Measurements from ENCODE around the gene NKX2-3. TPM values are rescaled to one million over a fixed set of nuclear protein-coding genes. Genes with fewer than 3 reads are reported as not detected.

NKX2-3 gene
- total and polyA plus RNA-seq, 4 donors = not detected

- H3K4me3 ChIP-seq = no peak overlapping the region
- no peaks in the 10 kb centered on the region for H3K9me3 ChIP-seq (ENCODE audit: control insufficient read depth in 4 of 4, insufficient read depth in 3 of 4, low read length in 3 of 4)
- ATAC-seq (ENCODE audit: insufficient read depth, low FRiP score) (no peak), DNase-seq (peak in 1 of 3 donors; percentile 23)
- TF ChIP-seq, protein P1, sequence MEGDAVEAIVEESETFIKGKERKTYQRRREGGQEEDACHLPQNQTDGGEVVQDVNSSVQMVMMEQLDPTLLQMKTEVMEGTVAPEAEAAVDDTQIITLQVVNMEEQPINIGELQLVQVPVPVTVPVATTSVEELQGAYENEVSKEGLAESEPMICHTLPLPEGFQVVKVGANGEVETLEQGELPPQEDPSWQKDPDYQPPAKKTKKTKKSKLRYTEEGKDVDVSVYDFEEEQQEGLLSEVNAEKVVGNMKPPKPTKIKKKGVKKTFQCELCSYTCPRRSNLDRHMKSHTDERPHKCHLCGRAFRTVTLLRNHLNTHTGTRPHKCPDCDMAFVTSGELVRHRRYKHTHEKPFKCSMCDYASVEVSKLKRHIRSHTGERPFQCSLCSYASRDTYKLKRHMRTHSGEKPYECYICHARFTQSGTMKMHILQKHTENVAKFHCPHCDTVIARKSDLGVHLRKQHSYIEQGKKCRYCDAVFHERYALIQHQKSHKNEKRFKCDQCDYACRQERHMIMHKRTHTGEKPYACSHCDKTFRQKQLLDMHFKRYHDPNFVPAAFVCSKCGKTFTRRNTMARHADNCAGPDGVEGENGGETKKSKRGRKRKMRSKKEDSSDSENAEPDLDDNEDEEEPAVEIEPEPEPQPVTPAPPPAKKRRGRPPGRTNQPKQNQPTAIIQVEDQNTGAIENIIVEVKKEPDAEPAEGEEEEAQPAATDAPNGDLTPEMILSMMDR (IDR thresholded peaks at IDR 0.05; ENCODE audit: control extremely low read depth, extremely low read depth) = no peak
- WGBS, 2 donors = 56 to 76% methylated on average over 5 of the region's 5 CpGs
- H3K27me3 ChIP-seq (ENCODE audit: control insufficient read depth in 3 of 3, insufficient read depth in 3 of 3, low read length in 2 of 3) = peaks cover 0 to 3% (median 0%) of the 10 kb centered on the region in 3 donors
- no peak overlapping the region for H3K27ac ChIP-seq (ENCODE audit: low read depth in 1 of 2, low read length in 1 of 2)
- H3K36me3 ChIP-seq (ENCODE audit: control insufficient read depth in 4 of 4, insufficient read depth in 4 of 4, low read length in 4 of 4) = no peaks in the 10 kb centered on the region
- H3K4me1 ChIP-seq (ENCODE audit: control insufficient read depth in 5 of 5, insufficient read depth in 5 of 5, low read length in 5 of 5) = no peaks in the 10 kb centered on the region
- H3K9ac ChIP-seq (ENCODE audit: insufficient read depth in 1 of 2, low read length in 2 of 2) = no peak overlapping the region
These were observed 41.0 kb downstream of the NKX2-3 start for GRCh38 chr10:99573790-99574189.

DNA sequence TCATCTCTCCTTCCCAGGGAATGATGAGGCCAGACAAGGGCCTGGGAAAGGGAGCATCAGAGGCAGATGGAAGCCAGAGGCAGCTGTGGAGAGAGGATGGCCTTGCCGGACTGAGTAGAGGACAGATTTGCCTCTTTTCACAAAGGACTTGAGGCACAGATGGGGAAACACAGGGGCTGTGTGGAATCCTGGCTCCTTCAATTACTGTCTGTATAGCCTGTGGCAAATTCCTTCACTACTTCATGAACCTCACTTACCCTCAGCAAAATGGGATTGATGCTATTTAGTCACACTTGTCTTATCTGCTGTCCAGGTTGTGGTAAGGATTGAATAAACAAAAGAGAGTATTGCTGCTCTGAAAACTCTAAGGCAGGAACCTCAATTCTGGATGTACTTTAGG lies 47.2 kb downstream of the NKX2-3 start:
- WGBS, 2 donors = 79 to 100% methylated on average over 1 of the region's 1 CpG
- no peaks in the 10 kb centered on the region for H3K36me3 ChIP-seq (ENCODE audit: control insufficient read depth in 4 of 4, insufficient read depth in 4 of 4, low read length in 4 of 4)
- no peak overlapping the region for H3K4me3 ChIP-seq
- no peaks in the 10 kb centered on the region for H3K27me3 ChIP-seq (ENCODE audit: control insufficient read depth in 3 of 3, insufficient read depth in 3 of 3, low read length in 2 of 3)
- DNase-seq = no peak
- H3K4me1 ChIP-seq (ENCODE audit: control insufficient read depth in 5 of 5, insufficient read depth in 5 of 5, low read length in 5 of 5) = no peaks in the 10 kb centered on the region
- ATAC-seq (ENCODE audit: insufficient read depth, low FRiP score) = no peak
- TF ChIP-seq, protein P1 (IDR thresholded peaks at IDR 0.05; ENCODE audit: control extremely low read depth, extremely low read depth) = no peak
- H3K9ac ChIP-seq (ENCODE audit: insufficient read depth in 1 of 2, low read length in 2 of 2) = no peak overlapping the region
- no peaks in the 10 kb centered on the region for H3K9me3 ChIP-seq (ENCODE audit: control insufficient read depth in 4 of 4, insufficient read depth in 3 of 4, low read length in 3 of 4)
- no peak overlapping the region for H3K27ac ChIP-seq (ENCODE audit: low read depth in 1 of 2, low read length in 1 of 2)

DNA sequence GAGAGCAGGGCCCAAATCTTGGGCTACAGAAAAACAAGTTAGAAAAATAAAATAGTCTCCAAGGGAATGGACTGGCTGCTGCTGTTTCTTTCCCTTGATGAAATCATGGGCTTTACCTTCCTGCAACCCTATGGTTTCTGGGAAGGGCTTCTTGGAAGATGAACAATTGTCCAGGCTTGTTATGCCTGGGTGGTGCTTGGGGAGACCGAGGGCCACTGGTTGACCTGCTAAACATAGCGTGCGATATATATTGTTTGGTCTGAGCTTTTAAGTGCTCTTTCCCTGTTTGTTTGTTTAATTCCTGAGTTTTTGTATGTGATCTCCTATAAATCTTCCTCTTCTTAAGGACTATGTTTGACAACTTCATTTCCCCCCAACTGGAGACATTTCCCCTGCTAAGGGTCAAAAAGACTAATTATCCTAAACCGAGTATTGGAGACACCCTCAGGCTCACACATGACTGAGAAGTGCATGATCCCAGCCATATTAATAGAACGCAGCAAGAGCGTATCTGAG lies 49.6 kb downstream of the NKX2-3 start:
- ATAC-seq (ENCODE audit: insufficient read depth, low FRiP score) (no peak), DNase-seq (peak in 1 of 3 donors; percentile 6)
- Histone ChIP-seq H3K4me3 (no peak overlapping the region), H3K27ac (ENCODE audit: low read depth in 1 of 2, low read length in 1 of 2) (no peak overlapping the region), H3K9ac (ENCODE audit: insufficient read depth in 1 of 2, low read length in 2 of 2) (no peak overlapping the region), H3K36me3 (ENCODE audit: control insufficient read depth in 4 of 4, insufficient read depth in 4 of 4, low read length in 4 of 4) (no peaks in the 10 kb centered on the region), H3K9me3 (ENCODE audit: control insufficient read depth in 4 of 4, insufficient read depth in 3 of 4, low read length in 3 of 4) (no peaks in the 10 kb centered on the region), H3K4me1 (ENCODE audit: control insufficient read depth in 5 of 5, insufficient read depth in 5 of 5, low read length in 5 of 5) (no peaks in the 10 kb centered on the region), H3K27me3 (ENCODE audit: control insufficient read depth in 3 of 3, insufficient read depth in 3 of 3, low read length in 2 of 3) (no peaks in the 10 kb centered on the region)
- TF ChIP-seq, protein P1 (IDR thresholded peaks at IDR 0.05; ENCODE audit: control extremely low read depth, extremely low read depth) = no peak
- WGBS, 2 donors = 60 to 77% methylated on average over 6 of the region's 6 CpGs

GRCh38 chr10:99583687-99584086 lies 50.9 kb downstream of the NKX2-3 start:
- DNase-seq (no peak), ATAC-seq (ENCODE audit: insufficient read depth, low FRiP score) (no peak)
- H3K4me1 ChIP-seq (ENCODE audit: control insufficient read depth in 5 of 5, insufficient read depth in 5 of 5, low read length in 5 of 5) = no peaks in the 10 kb centered on the region
- H3K9ac ChIP-seq (ENCODE audit: insufficient read depth in 1 of 2, low read length in 2 of 2) = no peak overlapping the region
- no peaks in the 10 kb centered on the region for H3K27me3 ChIP-seq (ENCODE audit: control insufficient read depth in 3 of 3, insufficient read depth in 3 of 3, low read length in 2 of 3)
- no peaks in the 10 kb centered on the region for H3K9me3 ChIP-seq (ENCODE audit: control insufficient read depth in 4 of 4, insufficient read depth in 3 of 4, low read length in 3 of 4)
- no peaks in the 10 kb centered on the region for H3K36me3 ChIP-seq (ENCODE audit: control insufficient read depth in 4 of 4, insufficient read depth in 4 of 4, low read length in 4 of 4)
- TF ChIP-seq, protein P1 (IDR thresholded peaks at IDR 0.05; ENCODE audit: control extremely low read depth, extremely low read depth) = no peak
- no peak overlapping the region for H3K27ac ChIP-seq (ENCODE audit: low read depth in 1 of 2, low read length in 1 of 2)
- no peak overlapping the region for H3K4me3 ChIP-seq
- 66 to 71% methylated on average over 8 of the region's 8 CpGs for WGBS, 2 donors
